Tibial nerve (tissue), 3 donors: ENCODE data around the gene SLC19A3.

Source experiments
- CTCF ChIP-seq, 5 experiments: fragments of 200-600 bp in 3 of 5; fragments of 450-650 bp in 2 of 5; sonication (generic) in 3 of 5; IDR thresholded peaks; one replicate each; pipeline ENCODE4 v1.5.1; 2016 to 2019; ENCODE audit warnings: antibody characterized with exemption in 5 of 5, mild to moderate bottlenecking in 3 of 5, moderate library complexity in 2 of 5
- POLR2A ChIP-seq, 2 donors: fragments of 450-650 bp; IDR thresholded peaks; one replicate each; pipeline ENCODE4 v1.6.1; 2017; ENCODE audit warnings: antibody characterized with exemption in 2 of 2, mild to moderate bottlenecking in 2 of 2, moderate library complexity in 2 of 2

DNA sequence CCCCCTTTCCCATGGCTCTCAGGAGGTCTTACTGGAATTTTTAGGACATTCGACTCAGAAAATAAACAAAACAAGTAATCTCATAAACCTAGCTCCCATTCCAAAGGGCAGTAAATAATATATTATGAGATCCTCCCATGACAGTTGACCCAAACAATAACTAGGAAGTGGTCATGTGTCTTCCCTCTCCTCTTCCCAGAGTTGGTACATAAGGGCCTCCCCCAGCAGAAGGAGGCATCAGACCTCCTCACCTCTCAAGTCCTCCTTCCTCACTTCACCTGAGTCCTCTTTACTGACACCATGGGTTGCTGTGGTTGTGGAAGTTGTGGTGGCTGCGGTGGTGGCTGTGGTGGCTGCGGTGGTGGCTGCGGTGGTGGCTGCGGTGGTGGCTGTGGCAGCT is 10.2 kb upstream of the SLC19A3 start, which contains the start of gene SCYGR7:
- TF ChIP-seq CTCF (IDR thresholded peaks at IDR 0.05): no peak
- no peak for TF ChIP-seq POLR2A (IDR thresholded peaks at IDR 0.05)
